Thyroid gland (tissue), 4 donors: ENCODE measurements around the gene BSG.

Source experiments
- CTCF ChIP-seq, 6 experiments: fragments of 200-600 bp in 3 of 6; fragments of 450-650 bp in 3 of 6; sonication (generic) in 3 of 6; IDR thresholded peaks; one replicate each; pipeline ENCODE4 v1.5.1; 2016 to 2019; ENCODE audit warnings: antibody characterized with exemption in 6 of 6, mild to moderate bottlenecking in 2 of 6, inconsistent platforms in 1 of 6, moderate library complexity in 1 of 6
- POLR2A ChIP-seq, 2 donors: fragments of 450-650 bp; IDR thresholded peaks; one replicate each; pipeline ENCODE4 v1.6.1; 2017; ENCODE audit warnings: antibody characterized with exemption in 2 of 2, mild to moderate bottlenecking in 2 of 2, moderate library complexity in 1 of 2

GRCh38 chr19:542173-542866, 30.1 kb upstream of the BSG start:
- TF ChIP-seq CTCF (IDR thresholded peaks at IDR 0.05) = no peak
- TF ChIP-seq POLR2A (IDR thresholded peaks at IDR 0.05) = no peak
